Suprapubic skin (tissue), 4 donors: ENCODE data around the gene POU6F1. TPM values are rescaled to one million over a fixed set of nuclear protein-coding genes. Genes with fewer than 3 reads are reported as not detected.
"Not testable (repeated sequence)": the region's sequence is repeated elsewhere in the genome, so short reads cannot be mapped to it uniquely, and the experiment has no call there.

Experiments used
- DNase-seq, 2 donors: peaks; one replicate each; pipeline ENCODE4 v3.0.0-alpha.2; 2019; ENCODE audit warnings: low spot score in 2 of 2
- H3K27ac ChIP-seq: fragments of 200-600 bp; sonication (generic); one replicate; pipeline ENCODE4 v1.5.1; 2019
- H3K27me3 ChIP-seq: fragments of 200-600 bp; sonication (generic); one replicate; pipeline ENCODE4 v1.5.1; 2019
- H3K36me3 ChIP-seq: fragments of 200-600 bp; sonication (generic); one replicate; pipeline ENCODE4 v1.5.1; 2019
- H3K4me1 ChIP-seq: fragments of 200-600 bp; sonication (generic); one replicate; pipeline ENCODE4 v1.5.1; 2019
- H3K4me3 ChIP-seq: fragments of 200-600 bp; sonication (generic); one replicate; pipeline ENCODE4 v1.5.1; 2019; ENCODE audit warnings: mild to moderate bottlenecking
- H3K9me3 ChIP-seq: fragments of 200-600 bp; sonication (generic); one replicate; pipeline ENCODE4 v1.5.1; 2019
- CTCF ChIP-seq, 2 donors: fragments of 200-600 bp in 1 of 2; fragments of 450-650 bp in 1 of 2; sonication (generic) in 1 of 2; IDR thresholded peaks; one replicate each; pipeline ENCODE4 v1.5.1; 2016 to 2019; ENCODE audit warnings: antibody characterized with exemption in 2 of 2, mild to moderate bottlenecking in 1 of 2, moderate library complexity in 1 of 2
- EP300 ChIP-seq: sonication (generic); formaldehyde crosslinking; IDR thresholded peaks from one replicate; pipeline ENCODE4 v1.6.1; 2017; ENCODE audit warnings: antibody characterized with exemption
- POLR2A ChIP-seq, 2 donors: fragments of 450-650 bp; IDR thresholded peaks; one replicate each; pipeline ENCODE4 v1.6.1; 2017; ENCODE audit warnings: antibody characterized with exemption in 2 of 2, mild to moderate bottlenecking in 2 of 2, moderate library complexity in 2 of 2
- POLR2AphosphoS5 ChIP-seq, 3 donors: sonication (generic); formaldehyde crosslinking; IDR thresholded peaks; one replicate each; pipeline ENCODE4 v1.6.1; 2017; ENCODE audit warnings: antibody characterized with exemption in 3 of 3
- WGBS: methylation state at CpG from one replicate; pipeline ENCODE4 v1.1.5; 2018; 5-methylcytosine and 5-hydroxymethylcytosine counted together
- total RNA-seq, 4 donors: library from RNA; depleted of rRNA; stranded (reverse); fragments of >200 nt; gene quantifications; one replicate each; pipeline ENCODE4 v1.1.0, GENCODE V29; 2016

POU6F1 gene
- total RNA-seq, 4 donors from 2014 or later: 9.4 to 36.5 (median 13.6) TPM

- H3K4me3 ChIP-seq: peak overlapping the region; percentile 92
- H3K36me3 ChIP-seq: peaks cover 30% of the 10 kb centered on the region
- no peak for DNase-seq
- H3K27ac ChIP-seq: peak overlapping the region; percentile 100
- 8% methylated on average over 10 of the region's 10 CpGs for WGBS
- TF ChIP-seq CTCF (IDR thresholded peaks at IDR 0.05): no peak
- no peak for TF ChIP-seq POLR2AphosphoS5 (IDR thresholded peaks at IDR 0.05)
- no peak for TF ChIP-seq POLR2A (IDR thresholded peaks at IDR 0.05)
- no peak for TF ChIP-seq EP300
- no peaks in the 10 kb centered on the region for H3K9me3 ChIP-seq
- H3K4me1 ChIP-seq: peaks cover 38% of the 10 kb centered on the region
- no peaks in the 10 kb centered on the region for H3K27me3 ChIP-seq
These were observed 20.2 kb upstream of the POU6F1 start for GRCh38 chr12:51238037-51238509.

GRCh38 chr12:51234530-51234929 is 16.7 kb upstream of the POU6F1 start:
- no peaks in the 10 kb centered on the region for H3K9me3 ChIP-seq

DNA sequence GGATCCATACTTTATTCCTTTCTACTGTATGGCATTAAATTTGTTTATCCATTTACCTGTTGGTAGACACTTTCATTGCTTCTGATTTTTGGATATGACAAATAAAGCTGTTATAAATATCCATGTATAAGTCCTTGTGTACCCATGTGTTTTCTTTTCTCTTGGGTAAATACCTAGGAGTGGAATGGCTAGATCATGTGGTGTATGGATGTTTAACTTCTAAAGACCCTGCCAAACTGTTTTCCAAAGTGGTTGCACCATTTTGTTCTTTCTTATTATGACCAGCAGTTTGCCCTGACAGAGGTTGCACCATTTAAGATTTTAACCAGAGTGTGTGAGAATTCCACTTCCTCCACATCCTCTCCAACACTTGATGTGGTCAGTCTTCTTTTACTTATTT is 14.8 kb upstream of the POU6F1 start:
- Histone ChIP-seq H3K27me3 (no peaks in the 10 kb centered on the region), H3K9me3 (no peaks in the 10 kb centered on the region), H3K4me1 (no peaks in the 10 kb centered on the region), H3K4me3 (no peak overlapping the region), H3K36me3 (no peaks in the 10 kb centered on the region), H3K27ac (no peak overlapping the region)
- TF ChIP-seq POLR2A (IDR thresholded peaks at IDR 0.05): no peak
- no peak for TF ChIP-seq POLR2AphosphoS5 (IDR thresholded peaks at IDR 0.05)
- no peak for TF ChIP-seq EP300
- no peak for TF ChIP-seq CTCF (IDR thresholded peaks at IDR 0.05)
- DNase-seq: no peak

More at GRCh38 chr12:51234530-51234929, 16.7 kb upstream of the POU6F1 start:
- WGBS: 57% methylated on average over 5 of the region's 5 CpGs
- peaks cover 7% of the 10 kb centered on the region for H3K4me1 ChIP-seq
- no peak overlapping the region for H3K4me3 ChIP-seq
- no peaks in the 10 kb centered on the region for H3K27me3 ChIP-seq
- no peak overlapping the region for H3K27ac ChIP-seq
- TF ChIP-seq EP300 (no peak), CTCF (IDR thresholded peaks at IDR 0.05) (no peak), POLR2AphosphoS5 (IDR thresholded peaks at IDR 0.05) (no peak), POLR2A (IDR thresholded peaks at IDR 0.05) (no peak)
- no peaks in the 10 kb centered on the region for H3K36me3 ChIP-seq
- DNase-seq: no peak

GRCh38 chr12:51229116-51229809 is 11.4 kb upstream of the POU6F1 start:
- no peaks in the 10 kb centered on the region for H3K27me3 ChIP-seq
- H3K4me3 ChIP-seq: no peak overlapping the region
- H3K27ac ChIP-seq: no peak overlapping the region
- 94% methylated on average over 7 of the region's 7 CpGs for WGBS
- DNase-seq: no peak
- no peaks in the 10 kb centered on the region for H3K9me3 ChIP-seq
- H3K4me1 ChIP-seq: no peaks in the 10 kb centered on the region
- H3K36me3 ChIP-seq: no peaks in the 10 kb centered on the region
- TF ChIP-seq EP300: no peak
- no peak for TF ChIP-seq CTCF (IDR thresholded peaks at IDR 0.05)
- TF ChIP-seq POLR2AphosphoS5 (IDR thresholded peaks at IDR 0.05): no peak
- TF ChIP-seq POLR2A (IDR thresholded peaks at IDR 0.05): no peak

DNA sequence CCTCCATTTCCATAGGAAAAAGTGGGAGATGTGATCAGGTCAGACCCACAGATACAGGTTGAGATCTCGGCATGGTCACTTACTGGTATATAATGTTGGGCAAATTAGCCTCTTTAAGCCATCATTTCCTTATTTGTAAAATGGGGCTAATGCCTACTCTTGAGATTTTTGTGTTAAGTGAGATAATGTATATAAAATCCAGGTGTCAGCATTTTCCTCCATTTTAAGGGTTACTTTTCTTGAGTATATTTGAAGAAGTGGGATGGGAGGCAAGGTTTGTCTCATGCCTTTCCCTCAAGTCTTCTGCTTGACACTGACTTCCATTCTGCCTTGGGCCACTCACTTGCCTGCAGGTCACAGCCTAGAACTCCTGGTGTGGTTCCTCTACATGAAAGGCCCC is 10.1 kb upstream of the POU6F1 start:
- no peaks in the 10 kb centered on the region for H3K4me1 ChIP-seq
- H3K4me3 ChIP-seq: no peak overlapping the region
- no peaks in the 10 kb centered on the region for H3K27me3 ChIP-seq
- no peak overlapping the region for H3K27ac ChIP-seq
- WGBS: 96% methylated on average over 1 of the region's 1 CpG
- no peaks in the 10 kb centered on the region for H3K36me3 ChIP-seq
- TF ChIP-seq CTCF (IDR thresholded peaks at IDR 0.05) (no peak), POLR2A (IDR thresholded peaks at IDR 0.05) (no peak), POLR2AphosphoS5 (IDR thresholded peaks at IDR 0.05) (no peak), EP300 (no peak)
- no peak for DNase-seq
- H3K9me3 ChIP-seq: no peaks in the 10 kb centered on the region

GRCh38 chr12:51227112-51227511 is 9.2 kb upstream of the POU6F1 start:
- H3K36me3 ChIP-seq, DNase-seq, H3K4me1 ChIP-seq, H3K27me3 ChIP-seq, H3K9me3 ChIP-seq, H3K27ac ChIP-seq, H3K4me3 ChIP-seq: not testable (repeated sequence)
- WGBS: 88% methylated on average over 5 of the region's 5 CpGs
